Measurements from ENCODE around the gene RAVER1.

- TF ChIP-seq EZH2 (IDR thresholded peaks at IDR 0.05; ENCODE audit: borderline replicate concordance, insufficient read depth, low read depth, low read length, poor library complexity, severe bottlenecking) (no peak), CTCF (IDR thresholded peaks at IDR 0.05) (no peak)
Observed at GRCh38 chr19:10329555-10329954, 3.8 kb downstream of the RAVER1 start.
